GM19023 (cell line): ENCODE results near the gene CACNG3.

Experiments
- ATAC-seq: cut with Tn5 transposase; IDR thresholded peaks from one replicate; pipeline ENCODE4 v1.9.1; 2021; ENCODE audit warnings: mild to moderate bottlenecking, moderate library complexity; ENCODE audit not compliant: unreplicated experiment

CACNG3 gene

DNA sequence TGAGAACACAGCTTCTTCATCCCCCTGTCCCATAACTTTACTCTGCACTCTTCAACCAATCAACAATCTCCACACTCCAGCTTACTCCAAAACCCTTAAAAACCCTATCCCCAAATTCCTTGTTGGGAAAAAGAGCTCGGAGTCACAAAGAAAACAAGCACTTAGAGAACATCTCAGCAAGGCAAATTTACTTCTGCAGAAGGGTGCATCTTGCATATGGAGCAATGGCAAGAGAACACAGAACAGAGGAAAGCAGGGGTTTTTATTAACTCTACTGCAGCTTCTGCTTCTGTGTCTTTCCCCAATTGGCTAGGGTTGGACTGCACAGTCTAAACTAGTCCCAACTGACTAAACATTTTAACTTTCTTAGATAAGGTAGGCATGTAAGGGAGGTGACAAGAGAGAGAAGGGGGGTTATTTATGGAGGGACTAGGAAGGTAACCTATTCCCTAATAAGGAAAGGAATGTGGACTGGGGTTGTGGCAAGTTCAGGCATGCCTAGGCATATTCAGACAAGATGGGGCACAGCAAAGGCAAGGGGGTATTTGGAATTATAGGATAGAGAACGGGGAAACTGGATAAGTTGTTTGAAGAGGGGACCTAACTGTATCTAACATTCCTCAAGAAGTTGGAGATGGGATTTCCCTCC is 125.5 kb downstream of the CACNG3 start:
- ATAC-seq: no peak

DNA sequence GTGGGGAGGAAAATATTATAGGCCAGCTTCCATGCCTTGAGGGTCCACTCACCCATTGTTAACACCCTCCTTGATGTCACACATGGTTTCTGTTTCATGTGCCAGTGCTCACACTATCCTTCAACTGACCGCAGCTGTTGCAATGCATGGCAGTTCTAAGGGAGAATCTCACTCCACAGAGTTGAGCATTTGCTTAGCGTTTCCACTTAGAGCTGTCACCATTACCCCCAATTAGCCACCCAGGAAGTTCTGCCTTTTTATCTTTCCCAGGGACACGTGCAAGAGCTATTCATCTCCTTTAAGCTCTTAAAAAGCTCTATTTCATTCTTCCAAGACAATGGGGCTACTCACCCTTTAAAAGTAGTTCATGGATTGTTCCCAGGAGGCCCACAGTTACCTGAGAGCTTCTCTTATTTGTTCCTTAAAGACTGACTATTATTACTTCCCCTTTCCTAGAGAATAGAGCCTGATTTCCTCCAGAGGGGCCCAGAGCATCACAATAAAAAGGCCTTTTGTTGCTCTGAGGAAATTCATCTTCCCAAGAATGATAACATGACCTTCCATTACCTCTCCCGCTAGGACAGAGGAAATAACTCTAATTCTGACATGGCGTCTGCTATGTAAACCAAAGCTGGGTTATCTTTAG is 126.8 kb downstream of the CACNG3 start:
- no peak for ATAC-seq

DNA sequence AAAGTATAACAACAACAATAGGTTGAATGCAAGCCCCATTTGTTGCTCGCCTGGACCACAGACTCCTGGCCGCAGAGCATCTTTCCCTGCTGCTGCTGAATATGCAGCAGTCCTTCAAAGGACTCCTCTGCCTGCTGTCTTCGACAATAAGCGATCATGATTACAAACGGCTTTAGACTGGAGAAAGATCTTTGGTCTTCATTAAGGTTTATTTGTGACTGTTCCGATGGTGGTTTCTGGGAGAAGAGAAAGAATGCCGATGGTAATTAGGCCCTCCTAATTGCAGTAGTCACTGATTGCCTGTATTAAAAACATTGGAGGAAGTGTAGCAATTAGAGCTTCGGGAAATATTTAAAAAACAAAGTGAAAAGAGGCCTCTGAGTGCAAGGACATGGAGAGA is 138.2 kb downstream of the CACNG3 start:
- ATAC-seq: no peak

DNA sequence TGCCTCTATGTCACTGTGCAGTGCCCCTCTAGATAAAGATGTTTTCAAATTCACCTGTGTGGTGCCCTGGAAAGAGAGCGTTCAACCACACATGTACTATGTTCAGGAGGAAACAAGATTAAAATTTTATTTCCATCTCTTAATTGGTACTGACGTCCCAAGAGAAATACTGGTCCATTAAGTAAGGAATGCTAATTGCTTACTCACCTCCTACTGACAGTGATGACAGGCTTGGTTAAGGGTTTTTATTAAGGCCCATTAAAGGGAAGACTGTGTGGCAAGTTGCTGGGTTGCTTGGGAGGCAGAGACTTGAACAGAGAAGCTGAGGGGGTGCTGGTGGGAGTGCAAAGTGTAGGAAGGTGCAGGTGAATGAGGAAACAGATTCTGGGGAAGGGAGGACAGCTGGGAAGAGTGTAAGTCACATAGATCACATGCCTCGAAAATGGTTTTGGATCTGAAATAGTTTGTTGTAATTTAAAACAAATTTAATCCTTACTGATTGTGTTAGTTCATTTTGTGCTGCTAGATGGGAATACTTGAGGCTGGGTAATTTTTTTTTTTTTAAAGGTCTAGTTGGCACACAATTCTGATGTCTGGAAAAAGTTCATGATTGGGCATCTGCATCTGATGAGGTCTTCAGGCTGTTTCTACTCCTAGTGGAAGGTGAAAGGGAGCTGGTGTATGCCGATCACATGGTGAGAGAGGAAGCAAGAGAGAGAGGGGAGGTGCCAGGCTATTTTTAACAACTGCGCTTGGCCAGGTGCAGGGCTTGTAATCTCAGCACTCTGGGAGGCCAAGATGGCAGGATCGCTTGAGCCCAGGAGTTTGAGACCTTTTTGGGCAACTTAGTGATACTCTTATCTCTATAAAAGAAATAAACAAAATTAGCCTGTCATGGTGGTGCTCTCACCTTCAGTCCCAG is 140.5 kb downstream of the CACNG3 start:
- ATAC-seq: no peak

DNA sequence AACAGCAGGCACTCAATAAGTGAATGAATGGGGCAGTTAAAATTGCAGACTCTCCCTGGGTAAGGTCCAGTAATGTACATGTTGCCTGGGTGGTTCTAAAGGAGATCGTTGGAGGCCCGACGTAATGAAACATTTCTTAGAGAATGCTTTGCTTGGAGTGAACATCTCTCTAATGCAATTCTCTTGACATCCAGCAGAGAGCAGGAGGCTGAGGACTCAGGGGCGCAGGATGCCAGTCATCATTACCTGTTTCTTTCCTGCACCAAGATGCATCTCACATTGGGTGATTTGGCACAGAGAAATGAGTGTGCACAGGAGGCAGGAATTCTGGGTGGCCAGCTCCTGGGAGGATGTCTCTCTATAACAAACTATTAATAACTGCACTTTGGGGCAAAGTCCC is 152.9 kb downstream of the CACNG3 start:
- no peak for ATAC-seq
